GM10847 (cell line): Measurements from ENCODE around the gene PSAT1.

Experiments used
- POLR2A ChIP-seq: IDR thresholded peaks from 2 replicates; pipeline ENCODE4 v1.6.1; 2011; ENCODE audit not compliant: insufficient read length; ENCODE audit errors: extremely low read depth

Gene PSAT1

GRCh38 chr9:78288214-78288892, 8.6 kb upstream of the PSAT1 start:
- TF ChIP-seq POLR2A = no peak

DNA sequence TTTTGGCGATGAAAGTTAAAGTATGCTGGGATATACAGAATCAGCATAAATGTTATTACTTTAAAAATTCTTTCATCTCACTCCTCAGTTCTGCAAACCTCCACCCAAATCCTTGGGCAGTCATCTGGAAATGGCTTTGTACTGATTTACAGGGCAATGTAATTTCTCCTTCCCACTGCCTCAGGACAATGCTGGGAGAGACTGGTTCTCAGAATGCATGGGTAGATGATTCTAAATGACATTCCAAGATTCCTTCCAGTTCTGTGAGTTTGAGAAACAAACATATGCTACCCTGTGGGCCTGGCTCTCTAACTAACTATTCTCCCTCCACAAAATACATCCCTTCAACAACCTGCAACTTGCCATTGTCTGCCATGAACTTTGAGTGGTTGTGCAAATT, 7.5 kb upstream of the PSAT1 start:
- TF ChIP-seq POLR2A = no peak

GRCh38 chr9:78291240-78291925, 5.5 kb upstream of the PSAT1 start:
- no peak for TF ChIP-seq POLR2A

DNA sequence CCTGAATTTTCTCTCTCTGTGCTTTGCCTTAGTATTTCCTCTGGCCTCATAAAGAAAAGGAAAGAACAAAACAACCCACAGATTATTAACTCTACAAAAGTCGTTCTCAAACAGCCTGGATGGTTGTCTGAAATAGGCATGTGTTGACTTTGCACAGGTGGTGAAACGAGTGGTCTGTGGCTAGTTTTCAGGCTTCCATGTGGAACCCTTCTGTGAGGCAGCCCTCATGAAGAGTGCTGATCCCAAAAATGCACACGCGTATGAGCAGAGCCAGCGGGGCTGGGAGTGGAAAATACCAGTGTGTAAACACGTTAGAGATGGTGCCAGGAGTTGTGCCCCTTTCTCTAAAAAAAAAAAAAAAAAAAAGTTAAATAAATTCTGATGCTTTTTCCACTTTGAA, 4.9 kb upstream of the PSAT1 start:
- no peak for TF ChIP-seq POLR2A

DNA sequence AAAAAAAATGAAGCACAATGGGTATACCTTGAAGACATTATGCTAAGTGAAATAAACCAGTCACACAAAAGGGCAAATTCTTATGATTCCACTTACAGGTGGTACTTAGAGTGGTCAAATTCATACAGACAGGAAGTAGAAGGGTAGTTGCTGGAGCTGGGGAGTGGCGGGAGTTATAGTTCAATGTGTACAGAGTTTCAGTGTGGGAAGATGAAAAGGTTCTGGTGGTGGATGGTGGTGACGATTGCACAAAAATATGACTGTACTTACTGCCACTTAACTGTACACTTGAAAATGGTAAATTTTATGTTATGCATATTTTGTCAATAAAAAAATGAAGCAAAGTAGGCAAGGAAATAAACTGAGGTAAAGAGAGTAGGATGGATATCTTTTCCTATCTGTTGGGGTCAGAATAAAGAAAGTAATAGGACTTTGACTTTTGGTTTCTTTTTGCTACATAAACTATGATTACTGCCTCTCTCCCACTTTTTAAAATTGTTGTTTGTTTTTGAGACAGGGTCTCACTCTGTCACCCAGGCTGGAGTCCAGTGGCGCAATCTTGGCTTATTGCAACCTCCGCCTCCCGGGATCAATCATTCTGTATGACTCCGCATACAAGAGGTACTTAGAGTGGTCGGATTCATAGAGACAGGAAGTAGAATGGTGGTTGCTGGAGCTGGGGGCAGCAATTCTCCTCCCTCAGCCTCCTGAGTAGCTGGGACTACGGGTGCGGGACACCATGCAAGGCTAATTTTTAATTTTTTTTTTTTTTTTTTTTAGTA, 4.0 kb upstream of the PSAT1 start:
- TF ChIP-seq POLR2A = no peak

GRCh38 chr9:78294290-78295176, 2.4 kb upstream of the PSAT1 start:
- no peak for TF ChIP-seq POLR2A

GRCh38 chr9:78295177-78295575, 1.7 kb upstream of the PSAT1 start:
- no peak for TF ChIP-seq POLR2A

DNA sequence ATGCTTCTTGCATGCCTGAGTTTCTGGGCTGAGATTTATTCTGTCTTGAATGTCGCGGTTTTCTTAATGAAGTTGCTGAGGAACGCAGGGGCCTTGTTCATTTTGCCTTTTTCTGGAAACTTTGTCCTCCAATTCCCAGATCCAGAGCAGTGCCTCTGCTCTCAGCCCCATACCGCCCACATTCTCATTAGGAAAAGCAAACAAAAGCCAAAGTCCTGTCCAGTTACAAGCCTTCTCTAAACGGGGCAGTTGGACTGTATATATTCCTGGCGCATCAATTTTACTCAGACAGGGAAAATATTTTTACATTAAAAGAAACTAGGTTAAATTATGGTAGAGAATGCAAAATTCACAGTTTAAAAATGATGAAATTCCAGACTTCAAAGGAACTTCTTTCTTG, 1.2 kb upstream of the PSAT1 start:
- no peak for TF ChIP-seq POLR2A

GRCh38 chr9:78296201-78296892, 578 bp upstream of the PSAT1 start:
- TF ChIP-seq POLR2A = no peak

DNA sequence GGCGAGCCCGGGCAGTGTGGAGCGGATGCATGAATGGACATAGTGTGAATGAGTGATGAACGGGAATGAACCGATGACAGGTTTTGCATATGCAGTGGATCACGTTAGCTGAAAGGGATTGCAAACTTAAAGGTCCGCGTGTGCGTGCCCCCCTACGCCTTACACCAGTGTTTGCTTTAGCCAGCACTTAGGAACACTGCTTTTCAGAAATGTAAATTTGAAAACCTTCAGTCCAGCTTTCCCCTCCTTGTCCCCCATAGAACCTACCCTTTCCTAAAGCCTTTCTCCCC, 692 bp downstream of the PSAT1 start:
- no peak for TF ChIP-seq POLR2A

GRCh38 chr9:78298046-78298765, 1.3 kb downstream of the PSAT1 start:
- TF ChIP-seq POLR2A = no peak

- TF ChIP-seq POLR2A = no peak
Measured at GRCh38 chr9:78300209-78300608, 3.3 kb downstream of the PSAT1 start.

GRCh38 chr9:78301466-78301865, 4.5 kb downstream of the PSAT1 start:
- no peak for TF ChIP-seq POLR2A

- TF ChIP-seq POLR2A = no peak
Measured at GRCh38 chr9:78303377-78304062, 6.6 kb downstream of the PSAT1 start.
